Cardiac muscle cell (in vitro differentiated cells and primary cell): ENCODE measurements around the gene SPATA17. TPM values are rescaled to one million over a fixed set of nuclear protein-coding genes. Genes with fewer than 3 reads are reported as not detected.

Source experiments
- DNase-seq, 2 donors: peaks; one replicate each; pipeline versions ENCODE4 v3.0.0 to v3.0.0-alpha.2; 2010 to 2017; ENCODE audit warnings: low read depth in 1 of 2, low spot score in 1 of 2
- H3K27ac ChIP-seq: fragments of 200-600 bp; sonication (generic); 2 replicates; pipeline ENCODE4 v1.5.1; 2016
- H3K27me3 ChIP-seq: fragments of 200-600 bp; sonication (generic); 2 replicates; pipeline ENCODE4 v1.6.0; 2016; ENCODE audit warnings: control low read depth
- H3K36me3 ChIP-seq: fragments of 200-600 bp; sonication (generic); 2 replicates; pipeline ENCODE4 v1.5.1; 2016; ENCODE audit warnings: control low read depth
- H3K4me1 ChIP-seq: fragments of 200-600 bp; sonication (generic); 2 replicates; pipeline ENCODE4 v1.8.1; 2017; ENCODE audit warnings: low read depth, mild to moderate bottlenecking, mixed run types
- H3K4me3 ChIP-seq: fragments of 200-600 bp; sonication (generic); 2 replicates; pipeline ENCODE4 v1.5.1; 2016; ENCODE audit warnings: mild to moderate bottlenecking
- H3K9me3 ChIP-seq: fragments of 200-600 bp; sonication (generic); 2 replicates; pipeline ENCODE4 v1.5.1; 2017; ENCODE audit warnings: low read depth, mild to moderate bottlenecking, control low read depth
- CTCF ChIP-seq: IDR thresholded peaks from 2 replicates; pipeline ENCODE4 v1.5.1; 2012; ENCODE audit warnings: low read depth, mild to moderate bottlenecking, low read length
- polyA plus RNA-seq: library from polyadenylated mRNA; unstranded; fragments of >200 nt; fragmentation: Nextera tagmentation; extraction: Ambion mirVana; gene quantifications from 2 replicates; pipeline ENCODE4 v1.2.1, GENCODE V29; 2016
- total RNA-seq: library from RNA; depleted of rRNA; stranded (reverse); fragments of >200 nt; gene quantifications from 2 replicates; pipeline ENCODE4 v1.2.3, GENCODE V29; 2016

The SPATA17 gene
- total and polyA plus RNA-seq, 2 experiments from 2014 or later = 1.2 to 2.6 TPM

- peaks cover 24% of the 10 kb centered on the region for H3K4me1 ChIP-seq
- no peaks in the 10 kb centered on the region for H3K27me3 ChIP-seq
- no peak overlapping the region for H3K4me3 ChIP-seq
- peak overlapping the region; percentile 19 for H3K27ac ChIP-seq
- TF ChIP-seq CTCF = no peak
- no peaks in the 10 kb centered on the region for H3K9me3 ChIP-seq
- DNase-seq = no peak
- H3K36me3 ChIP-seq = no peaks in the 10 kb centered on the region
Observed at GRCh38 chr1:217856342-217857034, 225.3 kb downstream of the SPATA17 start.

GRCh38 chr1:217857061-217857460, 225.9 kb downstream of the SPATA17 start:
- Histone ChIP-seq H3K4me1 (peaks cover 24% of the 10 kb centered on the region), H3K4me3 (no peak overlapping the region), H3K9me3 (no peaks in the 10 kb centered on the region), H3K27ac (peak overlapping the region; percentile 19), H3K36me3 (no peaks in the 10 kb centered on the region), H3K27me3 (no peaks in the 10 kb centered on the region)
- TF ChIP-seq CTCF = no peak
- peak; percentile 6 to 66 for DNase-seq

GRCh38 chr1:217861658-217862057, 230.5 kb downstream of the SPATA17 start:
- no peaks in the 10 kb centered on the region for H3K9me3 ChIP-seq
- H3K4me3 ChIP-seq = no peak overlapping the region
- H3K4me1 ChIP-seq = peaks cover 12% of the 10 kb centered on the region
- no peaks in the 10 kb centered on the region for H3K36me3 ChIP-seq
- no peaks in the 10 kb centered on the region for H3K27me3 ChIP-seq
- TF ChIP-seq CTCF = no peak
- DNase-seq = no peak
- no peak overlapping the region for H3K27ac ChIP-seq

- no peaks in the 10 kb centered on the region for H3K27me3 ChIP-seq
- no peaks in the 10 kb centered on the region for H3K36me3 ChIP-seq
- TF ChIP-seq CTCF = no peak
- H3K4me1 ChIP-seq = no peaks in the 10 kb centered on the region
- H3K9me3 ChIP-seq = no peaks in the 10 kb centered on the region
- H3K27ac ChIP-seq = no peak overlapping the region
- DNase-seq = no peak
- no peak overlapping the region for H3K4me3 ChIP-seq
Observed at GRCh38 chr1:217867446-217867995, 236.4 kb downstream of the SPATA17 start.

GRCh38 chr1:217871955-217872354, 240.8 kb downstream of the SPATA17 start:
- no peaks in the 10 kb centered on the region for H3K9me3 ChIP-seq
- H3K4me1 ChIP-seq = peaks cover 8% of the 10 kb centered on the region
- TF ChIP-seq CTCF = no peak
- no peak overlapping the region for H3K27ac ChIP-seq
- no peaks in the 10 kb centered on the region for H3K36me3 ChIP-seq
- no peak for DNase-seq
- H3K4me3 ChIP-seq = no peak overlapping the region
- no peaks in the 10 kb centered on the region for H3K27me3 ChIP-seq
